Lower leg skin (tissue), 3 donors: ENCODE results near the gene RAPGEF3.

Source experiments
- POLR2A ChIP-seq, 2 donors: fragments of 450-650 bp; IDR thresholded peaks; one replicate each; pipeline ENCODE4 v1.6.1; 2016 to 2017; ENCODE audit warnings: antibody characterized with exemption in 2 of 2, mild to moderate bottlenecking in 1 of 2, moderate library complexity in 1 of 2
- TF ChIP-seq, protein P1 (sequence below), 3 donors: fragments of 450-650 bp; IDR thresholded peaks; one replicate each; pipeline ENCODE4 v1.5.1; 2016; ENCODE audit warnings: antibody characterized with exemption in 3 of 3, mild to moderate bottlenecking in 3 of 3, moderate library complexity in 2 of 3

DNA sequence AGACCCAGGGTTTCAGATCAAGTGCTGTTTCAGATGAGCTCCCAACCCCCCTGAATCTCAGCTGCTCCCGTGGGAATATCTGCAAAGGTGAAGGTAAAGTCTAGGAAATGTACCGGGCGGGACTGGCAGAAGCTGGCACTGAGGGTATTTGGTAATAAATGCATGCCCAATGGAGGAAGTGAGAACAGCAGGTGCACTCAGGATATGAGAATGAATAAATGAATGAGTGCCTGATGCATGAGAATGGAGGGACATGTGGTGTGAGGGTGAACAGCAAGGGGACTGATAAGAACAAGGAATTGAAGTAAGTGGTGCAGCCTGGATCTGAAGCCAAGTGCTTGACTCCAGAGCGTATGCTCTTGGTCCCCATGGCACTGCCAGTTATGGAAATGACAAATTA, 11.6 kb downstream of the RAPGEF3 start:
- TF ChIP-seq, protein P1, sequence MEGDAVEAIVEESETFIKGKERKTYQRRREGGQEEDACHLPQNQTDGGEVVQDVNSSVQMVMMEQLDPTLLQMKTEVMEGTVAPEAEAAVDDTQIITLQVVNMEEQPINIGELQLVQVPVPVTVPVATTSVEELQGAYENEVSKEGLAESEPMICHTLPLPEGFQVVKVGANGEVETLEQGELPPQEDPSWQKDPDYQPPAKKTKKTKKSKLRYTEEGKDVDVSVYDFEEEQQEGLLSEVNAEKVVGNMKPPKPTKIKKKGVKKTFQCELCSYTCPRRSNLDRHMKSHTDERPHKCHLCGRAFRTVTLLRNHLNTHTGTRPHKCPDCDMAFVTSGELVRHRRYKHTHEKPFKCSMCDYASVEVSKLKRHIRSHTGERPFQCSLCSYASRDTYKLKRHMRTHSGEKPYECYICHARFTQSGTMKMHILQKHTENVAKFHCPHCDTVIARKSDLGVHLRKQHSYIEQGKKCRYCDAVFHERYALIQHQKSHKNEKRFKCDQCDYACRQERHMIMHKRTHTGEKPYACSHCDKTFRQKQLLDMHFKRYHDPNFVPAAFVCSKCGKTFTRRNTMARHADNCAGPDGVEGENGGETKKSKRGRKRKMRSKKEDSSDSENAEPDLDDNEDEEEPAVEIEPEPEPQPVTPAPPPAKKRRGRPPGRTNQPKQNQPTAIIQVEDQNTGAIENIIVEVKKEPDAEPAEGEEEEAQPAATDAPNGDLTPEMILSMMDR (IDR thresholded peaks at IDR 0.05): no peak
- TF ChIP-seq POLR2A (IDR thresholded peaks at IDR 0.05): no peak
